Measurements from ENCODE around the gene FRS2.
"Not testable (repeated sequence)": the region's sequence is repeated elsewhere in the genome, so short reads cannot be mapped to it uniquely, and the experiment has no call there.

Gene FRS2, protein sequence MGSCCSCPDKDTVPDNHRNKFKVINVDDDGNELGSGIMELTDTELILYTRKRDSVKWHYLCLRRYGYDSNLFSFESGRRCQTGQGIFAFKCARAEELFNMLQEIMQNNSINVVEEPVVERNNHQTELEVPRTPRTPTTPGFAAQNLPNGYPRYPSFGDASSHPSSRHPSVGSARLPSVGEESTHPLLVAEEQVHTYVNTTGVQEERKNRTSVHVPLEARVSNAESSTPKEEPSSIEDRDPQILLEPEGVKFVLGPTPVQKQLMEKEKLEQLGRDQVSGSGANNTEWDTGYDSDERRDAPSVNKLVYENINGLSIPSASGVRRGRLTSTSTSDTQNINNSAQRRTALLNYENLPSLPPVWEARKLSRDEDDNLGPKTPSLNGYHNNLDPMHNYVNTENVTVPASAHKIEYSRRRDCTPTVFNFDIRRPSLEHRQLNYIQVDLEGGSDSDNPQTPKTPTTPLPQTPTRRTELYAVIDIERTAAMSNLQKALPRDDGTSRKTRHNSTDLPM

DNA sequence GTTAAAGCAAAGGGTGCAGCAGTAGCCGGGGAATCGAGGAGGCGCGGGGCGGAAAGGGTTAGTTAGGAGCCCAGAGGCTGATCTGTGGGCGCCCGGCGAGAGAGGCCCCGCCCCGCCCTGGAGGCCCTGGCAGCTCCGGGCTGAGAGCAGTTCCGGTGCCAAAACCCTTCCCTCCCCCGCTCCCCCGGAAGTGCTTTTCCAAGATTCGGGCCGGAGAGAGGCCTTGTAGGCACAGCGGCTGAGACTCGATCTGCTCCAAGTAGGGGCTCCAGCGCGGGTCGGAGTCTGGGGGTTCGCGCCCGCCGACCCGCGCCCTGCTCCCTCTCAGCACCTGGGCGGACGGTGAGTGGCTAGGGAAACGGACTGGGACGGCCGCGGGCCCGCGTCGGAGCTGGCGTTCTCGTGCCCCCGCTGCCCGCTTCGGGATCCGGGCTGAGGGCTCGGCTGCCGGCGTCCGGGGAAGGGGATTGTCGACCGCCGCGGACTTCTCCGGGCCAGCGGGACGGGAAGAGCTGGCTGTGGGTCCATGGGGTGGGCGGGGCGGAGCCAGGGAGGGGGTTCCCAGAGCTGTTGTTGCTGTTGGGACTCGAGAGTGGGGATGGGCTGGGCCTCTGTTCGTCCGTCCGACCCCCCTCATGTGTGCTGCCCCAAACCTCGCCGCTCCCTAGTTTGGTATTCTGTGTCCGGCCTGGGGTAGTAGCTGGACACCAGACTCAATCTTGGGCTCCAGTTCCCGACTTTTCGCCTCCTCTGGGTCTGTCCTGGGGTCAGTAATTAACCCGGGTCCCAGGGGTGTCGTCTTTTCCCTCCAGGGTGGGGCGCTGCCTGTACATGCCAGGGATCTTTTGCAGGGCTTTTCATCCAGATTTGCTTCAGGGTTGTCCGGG, at the start of gene FRS2:
Gene FRS2 (plus strand): TSS at position 200 of the 887 bp plus-strand sequence. CDS start 98,643 bp downstream, outside the sequence.
- peak; percentile 84 for DNase-seq

DNA sequence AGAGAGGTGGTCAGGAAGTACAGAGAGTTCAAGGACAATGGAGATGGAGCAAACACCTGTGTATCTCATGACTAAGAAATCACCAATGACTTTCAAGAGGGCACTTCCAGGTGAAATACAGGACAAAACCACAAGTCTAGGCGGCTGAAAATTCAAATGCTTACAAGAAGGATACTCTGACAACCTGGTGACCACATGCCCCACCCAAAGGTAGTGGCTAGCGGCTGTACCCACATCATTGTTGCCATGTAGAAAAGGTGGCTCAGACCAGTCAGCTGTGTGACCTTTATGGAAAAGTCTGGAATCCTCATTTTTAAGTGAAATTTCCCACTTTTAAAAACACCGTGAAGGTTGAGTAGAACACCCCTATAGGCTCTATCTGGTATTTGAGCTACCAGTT, 48.6 kb upstream of the FRS2 start:
- DNase-seq: no peak

DNA sequence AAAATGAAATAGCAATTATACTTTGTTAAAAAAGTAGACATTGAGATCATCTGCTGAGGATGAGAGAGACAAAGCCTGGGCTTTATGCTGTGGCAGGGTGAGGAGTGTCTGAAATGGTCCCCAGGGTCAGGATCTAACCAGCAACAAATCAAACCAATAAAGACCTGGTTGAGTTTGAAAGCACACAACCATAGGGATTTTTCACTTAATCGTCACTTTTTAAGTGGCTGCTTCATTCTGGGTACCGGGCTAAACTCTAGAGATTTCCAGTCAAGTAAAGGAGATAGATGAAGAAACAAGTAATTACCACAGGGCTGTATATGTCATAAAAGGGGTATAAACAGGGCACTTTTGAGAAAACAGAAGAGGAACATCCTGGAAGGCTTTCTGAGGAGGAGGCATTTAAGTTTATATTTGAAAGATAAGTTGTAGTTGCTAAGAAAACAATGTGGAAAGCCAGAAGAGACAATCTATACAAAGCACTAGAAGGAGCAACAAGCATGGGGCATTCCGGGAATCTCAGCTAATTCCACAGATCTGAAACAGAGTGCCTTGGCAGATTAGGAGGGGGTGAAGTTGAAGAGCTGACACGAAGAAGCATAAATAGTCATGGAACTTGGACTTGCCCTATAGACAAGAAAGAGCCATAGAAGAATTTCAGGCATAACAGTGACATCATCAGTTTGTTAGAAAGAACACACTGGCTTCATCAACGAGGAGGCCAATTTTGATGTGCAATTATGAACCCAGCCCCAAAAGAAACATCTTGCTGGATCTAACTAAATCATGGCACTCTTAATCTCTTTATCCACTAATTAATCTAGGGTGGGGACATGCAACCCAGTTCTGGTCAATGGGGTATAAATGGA, 46.9 kb upstream of the FRS2 start:
- DNase-seq: no peak

DNA sequence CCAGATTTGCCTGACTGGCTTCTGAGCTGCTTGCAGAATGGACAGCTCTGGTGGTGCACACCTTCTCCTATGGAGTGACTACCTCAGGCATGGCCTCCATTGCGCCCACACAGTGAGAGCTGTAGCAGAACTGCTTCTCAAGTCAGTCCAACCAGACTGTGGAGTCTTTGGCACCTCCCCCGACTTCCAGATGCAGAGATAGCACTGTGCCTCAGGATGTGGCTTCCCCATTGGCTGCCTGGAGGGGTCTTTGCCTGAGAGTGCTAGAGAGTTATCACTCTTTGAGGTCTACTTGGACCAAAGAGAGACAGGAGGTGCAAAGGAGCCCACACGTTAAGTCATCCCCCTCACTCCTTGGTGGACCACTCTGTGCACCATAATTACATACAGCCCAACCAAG, 44.8 kb upstream of the FRS2 start:
- DNase-seq: no peak

DNA sequence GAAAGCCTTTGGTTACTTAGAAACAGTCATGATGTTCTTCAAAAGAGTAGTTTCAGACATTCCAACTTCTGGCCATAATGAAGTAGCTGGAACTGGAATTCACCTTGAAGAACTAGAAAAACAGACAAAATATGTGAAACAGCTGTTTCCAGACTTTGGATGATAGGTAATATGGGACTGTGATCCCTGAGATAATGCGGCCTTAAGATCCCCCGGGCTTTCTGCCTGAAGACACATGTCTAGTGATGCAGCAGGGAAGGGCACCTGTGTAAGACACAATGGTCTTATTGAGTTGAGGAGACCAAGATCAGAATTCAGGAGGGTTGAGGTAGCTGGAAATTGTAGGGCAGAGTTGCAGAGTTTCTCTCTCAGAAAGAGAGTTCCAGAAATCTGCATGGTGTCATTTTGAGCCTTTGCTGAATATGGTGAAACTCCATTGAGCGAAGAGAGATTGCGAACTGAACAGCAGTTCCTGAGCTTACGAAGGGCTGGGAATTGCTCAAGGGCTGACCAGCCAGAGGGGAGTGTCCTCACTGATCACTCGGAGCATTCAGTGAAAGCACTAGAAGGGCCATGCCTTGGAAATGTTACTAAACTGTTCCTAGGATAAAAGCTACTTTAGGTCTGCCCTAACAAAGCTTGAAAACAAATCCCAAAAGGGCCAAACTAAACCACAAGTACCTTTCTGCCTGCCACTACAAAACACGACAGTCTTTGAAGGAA, 41.7 kb upstream of the FRS2 start:
- no peak for DNase-seq

DNA sequence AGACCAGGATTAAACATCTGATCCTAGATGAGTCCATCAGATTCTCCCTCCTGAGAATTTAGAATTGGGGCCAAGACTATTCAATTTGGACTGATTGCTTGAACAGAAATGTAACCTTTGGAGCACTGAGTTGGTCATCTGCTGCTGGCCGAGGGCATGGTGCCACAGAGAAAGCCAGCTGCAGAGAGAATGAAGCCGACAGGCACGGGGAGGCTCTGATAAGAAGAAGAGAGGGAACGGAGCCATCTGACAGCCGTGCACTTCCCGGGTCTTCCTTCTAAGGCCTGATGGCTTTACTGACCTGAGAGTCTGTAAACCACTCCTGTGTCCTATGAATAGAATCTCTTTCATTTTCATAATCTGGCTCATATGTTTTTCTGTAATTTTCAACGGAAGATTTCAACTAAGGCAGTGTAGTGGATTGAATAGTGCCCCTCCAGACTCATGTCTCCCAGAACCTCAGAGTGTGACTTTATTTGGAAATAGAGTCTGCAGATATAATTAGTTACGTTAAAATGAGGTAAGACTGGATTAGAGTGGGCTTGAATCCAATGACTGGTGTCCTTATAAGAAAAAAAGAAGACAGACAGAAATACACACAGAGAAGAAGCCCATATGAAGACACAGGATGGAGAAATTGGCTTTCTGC, 39.1 kb upstream of the FRS2 start:
- DNase-seq: no peak

DNA sequence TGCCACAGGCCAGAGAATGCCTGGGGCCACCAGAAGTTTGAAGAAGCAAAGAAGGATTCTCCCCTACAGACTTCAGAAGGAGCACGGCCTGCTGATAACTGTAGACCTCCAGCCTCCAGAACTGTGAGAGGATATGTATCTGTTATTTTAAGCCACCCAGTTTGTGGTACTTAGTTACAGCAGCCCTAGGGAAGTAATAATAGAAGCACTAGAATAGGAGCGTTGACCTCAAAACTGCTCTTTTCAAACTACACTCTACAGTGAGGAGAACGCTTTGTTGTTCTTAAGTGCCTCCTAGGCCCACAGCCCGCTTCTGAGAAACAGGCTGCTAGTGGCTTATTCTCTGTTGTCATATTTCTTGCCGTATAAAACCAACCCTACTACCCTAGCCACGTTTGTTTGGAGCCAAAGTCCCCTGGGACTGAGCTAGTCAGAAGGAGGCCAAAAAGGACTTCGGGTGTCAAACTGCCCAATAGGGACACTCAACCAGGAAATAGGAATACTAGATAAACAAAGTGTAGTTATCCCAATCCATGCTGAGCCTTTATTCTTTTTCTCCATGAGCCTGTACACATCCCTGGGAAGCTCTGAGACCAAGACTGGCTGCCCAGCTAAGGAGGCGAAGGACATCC, 38.5 kb upstream of the FRS2 start:
- no peak for DNase-seq

DNA sequence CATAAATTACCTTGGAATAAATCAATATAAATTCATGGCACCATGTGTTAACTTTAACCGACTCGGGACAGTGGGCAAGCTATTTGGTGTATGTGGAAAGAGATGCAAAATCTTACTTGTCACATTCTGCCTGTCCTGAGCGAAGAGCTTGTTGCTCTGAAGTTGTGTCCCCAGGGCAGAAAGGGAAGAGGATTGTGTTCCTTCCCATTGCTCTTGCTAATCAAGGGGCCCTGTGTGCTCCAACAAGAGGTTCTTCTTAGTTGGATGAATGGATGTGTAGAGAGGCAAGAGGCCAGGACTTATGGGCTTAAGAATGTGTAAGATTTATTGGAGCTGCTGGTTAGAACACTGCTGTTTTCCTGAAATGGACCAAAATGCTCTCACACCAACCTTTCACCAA, 36.5 kb upstream of the FRS2 start:
- no peak for DNase-seq

DNA sequence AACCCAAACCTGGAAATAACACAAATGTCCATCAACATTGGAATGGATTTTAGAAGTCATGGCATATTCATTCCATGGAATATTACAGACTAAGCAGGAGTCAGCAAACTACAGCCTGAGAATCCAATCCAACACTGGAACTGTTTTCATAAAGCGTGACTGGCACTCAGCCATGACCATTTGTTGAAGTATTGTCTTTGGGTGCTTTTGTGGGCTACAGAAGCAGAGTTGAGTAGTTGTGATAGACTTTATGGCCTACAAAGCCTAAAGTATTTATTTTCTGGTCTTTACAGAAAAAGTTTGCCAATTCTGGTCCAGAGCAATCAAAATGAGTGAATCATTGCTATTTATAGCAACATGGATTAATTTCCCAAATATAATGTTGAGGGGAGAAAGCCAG, 34.5 kb upstream of the FRS2 start:
- no peak for DNase-seq

DNA sequence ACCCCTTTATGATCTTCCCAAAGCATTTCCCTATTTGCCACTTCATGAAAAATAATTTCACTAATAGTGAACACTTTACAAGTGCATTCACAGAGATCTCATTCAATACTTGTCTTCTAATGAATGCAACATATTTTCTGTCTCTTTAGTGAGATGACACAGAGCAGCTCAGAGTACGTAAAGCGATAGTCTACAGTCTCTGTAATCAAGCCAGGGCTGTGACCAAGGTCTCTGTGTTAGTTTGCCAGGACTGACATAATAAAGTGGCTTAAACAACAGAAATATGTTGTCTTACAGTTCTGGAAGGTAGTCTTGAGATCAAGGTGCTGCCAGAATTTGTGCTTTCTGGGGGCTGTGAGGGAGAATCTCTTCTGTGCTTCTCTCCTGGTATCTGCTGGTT, 33.1 kb upstream of the FRS2 start:
- no peak for DNase-seq

DNA sequence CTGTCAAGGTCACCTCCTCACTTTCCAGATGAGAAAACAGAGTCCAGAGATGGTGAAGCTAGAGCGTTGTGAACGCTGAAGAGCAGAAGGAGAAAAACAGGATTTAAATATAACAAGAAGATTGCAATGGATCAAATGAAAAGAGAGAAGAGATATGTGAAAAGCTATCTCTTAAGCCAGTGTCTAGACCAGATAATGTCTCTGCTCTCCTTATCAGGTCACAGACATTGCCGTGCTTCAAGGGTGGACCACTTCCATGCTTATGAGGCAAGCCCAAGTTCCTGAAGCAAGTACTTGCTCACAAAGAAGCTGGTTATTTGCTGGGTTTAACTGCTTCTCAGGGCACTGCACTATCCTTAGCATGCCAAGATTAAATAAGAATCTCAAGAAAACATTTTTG, 31.6 kb upstream of the FRS2 start:
- no peak for DNase-seq

DNA sequence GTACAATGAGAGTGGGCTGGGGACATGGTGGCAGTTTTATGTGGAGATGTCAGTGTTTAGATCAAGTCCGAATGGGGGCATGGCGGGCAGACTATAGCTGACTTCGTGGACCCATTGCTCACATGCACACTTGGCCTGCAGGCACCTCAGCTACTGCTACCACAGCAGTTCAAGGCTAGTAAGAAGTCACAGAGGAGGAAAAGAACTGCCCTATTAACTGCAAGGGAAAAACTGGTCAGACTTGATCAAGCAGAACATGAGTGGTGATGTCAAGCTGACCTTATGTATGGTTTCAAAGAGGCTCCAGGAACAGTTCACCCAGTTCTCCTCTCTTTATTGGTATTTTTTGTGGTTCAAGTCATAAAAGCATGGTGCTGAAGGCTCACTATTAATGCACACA, 30.2 kb upstream of the FRS2 start:
- no peak for DNase-seq

DNA sequence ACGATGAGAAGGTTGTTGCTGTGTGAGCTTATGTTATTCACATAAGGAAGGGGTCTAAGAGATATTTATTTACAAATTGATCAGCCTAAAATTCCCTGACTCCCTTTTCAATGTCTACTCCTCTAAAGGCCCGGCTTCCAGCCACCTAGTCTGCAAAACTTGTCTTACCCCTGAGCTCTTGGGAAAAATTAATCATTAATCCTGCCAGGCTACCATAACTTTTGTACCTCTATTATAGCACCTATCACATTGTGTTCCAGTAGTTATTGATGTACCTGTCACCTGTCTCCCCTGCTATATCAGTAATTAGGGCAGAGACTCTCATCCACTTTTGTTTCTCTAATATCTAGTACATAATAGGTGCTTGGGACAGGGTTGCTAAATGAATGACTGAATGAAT, 29.3 kb upstream of the FRS2 start:
- DNase-seq: no peak

DNA sequence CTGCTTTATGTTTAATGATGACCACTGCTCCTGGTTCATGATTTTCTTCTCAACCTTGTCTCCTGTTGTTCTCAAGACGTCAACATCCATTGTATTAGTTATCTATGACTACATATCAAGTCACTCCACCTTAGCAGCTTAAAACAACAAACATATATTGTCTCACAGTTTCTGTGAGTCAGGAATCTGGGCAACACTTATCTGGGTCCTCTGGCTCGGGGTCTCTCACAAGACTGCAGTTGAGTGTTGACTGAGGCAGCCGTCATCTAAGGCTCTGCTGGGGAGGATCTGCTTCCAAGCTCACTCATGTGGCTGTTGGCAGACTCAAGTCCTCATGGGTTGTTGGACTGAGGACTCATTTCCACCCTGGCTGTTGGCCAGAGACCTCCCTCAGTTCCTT, 27.3 kb upstream of the FRS2 start:
- no peak for DNase-seq

DNA sequence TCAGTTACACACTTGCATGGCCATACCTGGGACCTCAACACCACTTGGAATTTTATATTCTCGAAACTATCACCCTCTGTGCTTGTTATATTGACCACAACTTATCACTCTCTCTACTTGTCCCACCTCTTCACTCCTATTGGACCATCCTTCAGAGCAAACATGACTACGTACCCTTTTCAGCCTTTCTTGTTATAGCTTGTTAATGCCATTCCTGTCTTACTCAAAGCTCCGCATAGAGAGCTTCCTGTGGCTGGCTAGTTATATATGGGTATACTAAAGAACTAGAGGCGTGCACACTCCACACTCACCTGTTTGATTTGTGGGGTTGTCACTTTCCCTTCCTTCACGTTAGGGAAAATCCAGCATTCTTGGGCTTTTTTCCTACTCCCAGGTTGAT, 26.3 kb upstream of the FRS2 start:
- DNase-seq: no peak

DNA sequence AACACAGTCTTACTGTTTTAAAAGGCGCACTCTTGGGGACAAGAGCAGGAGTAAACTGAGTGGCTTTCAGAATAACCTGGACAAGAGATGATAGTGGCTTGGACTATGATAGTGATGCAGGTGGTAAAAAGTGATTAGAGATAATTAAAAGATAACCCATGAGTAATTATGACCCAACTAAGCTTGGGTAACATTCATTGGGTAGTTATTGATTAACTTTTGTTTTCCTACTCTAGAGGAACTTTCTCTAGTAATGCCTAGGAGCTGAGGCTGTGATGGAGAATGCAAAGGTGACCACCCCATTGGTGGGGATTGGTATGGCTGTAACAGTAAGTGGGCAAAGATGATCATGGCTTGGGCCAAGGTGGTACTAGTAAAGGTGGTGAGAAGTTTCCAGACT, 22.3 kb upstream of the FRS2 start:
- no peak for DNase-seq

DNA sequence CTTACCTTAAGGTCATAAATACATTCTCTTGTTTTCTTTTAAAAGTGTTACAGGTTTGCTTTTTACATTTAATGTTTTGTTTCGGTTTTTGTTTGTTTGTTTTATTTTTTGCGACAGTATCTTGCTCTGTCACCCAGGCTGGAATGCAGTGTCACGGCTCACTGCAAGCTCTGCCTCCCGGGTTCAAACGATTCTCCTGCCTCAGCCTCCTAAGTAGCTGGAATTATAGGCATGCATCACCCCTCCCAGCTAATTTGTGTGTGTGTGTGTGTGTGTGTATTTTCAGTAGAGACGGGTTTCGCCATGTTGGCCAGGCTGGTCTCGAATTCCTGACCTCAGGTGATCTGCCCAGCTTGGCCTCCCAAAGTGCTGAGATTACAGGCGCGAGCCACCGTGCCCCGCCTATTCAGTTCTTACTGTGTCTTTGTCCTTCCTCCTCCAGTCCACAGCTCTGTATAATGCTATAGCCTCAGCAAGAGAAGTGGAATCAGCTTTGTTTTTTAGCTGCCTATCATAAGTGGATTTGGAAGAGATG, 17.5 kb upstream of the FRS2 start:
- DNase-seq: not testable (repeated sequence)

DNA sequence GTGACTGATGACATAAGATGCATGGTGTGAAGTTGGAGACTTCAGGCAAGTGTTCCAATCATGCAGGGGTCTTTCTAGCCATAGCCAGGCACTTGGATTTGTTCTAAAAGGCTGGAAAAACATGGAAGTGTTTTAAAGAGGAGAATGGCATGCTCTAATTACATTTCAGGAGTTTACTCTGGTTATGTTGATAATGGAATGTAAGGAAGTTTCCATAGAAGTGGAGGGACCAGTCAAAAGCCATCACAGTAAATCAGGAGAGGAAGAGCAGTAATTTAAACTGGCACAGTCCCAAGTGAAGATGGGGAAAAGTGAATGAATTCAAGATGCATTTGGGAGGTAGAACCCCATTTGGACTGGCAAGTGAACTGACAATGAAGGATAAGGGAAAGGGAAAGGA, 13.9 kb upstream of the FRS2 start:
- DNase-seq: no peak

DNA sequence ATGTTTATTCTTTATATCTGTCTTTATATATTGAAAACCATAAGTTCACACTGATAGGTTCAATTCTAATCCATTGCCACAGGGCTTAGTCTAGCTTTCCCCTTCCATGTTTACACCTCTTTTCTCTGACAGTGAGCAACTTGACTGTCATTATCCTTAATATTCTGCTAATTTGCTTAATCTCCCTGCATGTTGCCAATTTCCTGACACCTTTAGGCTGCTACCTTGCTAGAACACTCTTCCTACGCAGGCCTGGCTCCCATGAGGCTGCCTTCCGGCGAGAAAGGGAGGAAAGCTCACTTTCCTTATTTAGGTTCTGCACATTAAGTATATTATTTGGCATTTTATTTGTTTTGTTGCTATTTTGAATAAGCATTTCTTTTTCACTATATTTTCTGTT, 12.8 kb upstream of the FRS2 start:
- no peak for DNase-seq

DNA sequence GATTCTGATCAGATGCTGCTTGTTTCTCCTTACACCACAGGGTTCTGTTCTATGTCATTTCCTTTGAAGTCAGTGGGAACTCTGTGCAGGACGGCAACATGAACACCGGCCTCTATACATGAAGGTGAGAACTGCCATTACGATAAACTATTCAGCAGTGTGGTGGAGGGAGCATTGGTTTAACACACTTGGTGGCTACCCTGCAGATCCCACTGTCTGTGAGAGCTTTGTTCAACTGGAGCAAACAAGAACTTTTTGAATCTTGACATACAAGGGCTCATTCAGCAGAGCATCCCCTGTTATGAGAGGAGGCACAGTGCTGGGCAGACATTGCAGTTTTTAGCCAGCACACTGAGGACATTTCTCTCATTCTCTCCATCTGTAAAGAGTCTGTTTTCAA, 10.7 kb upstream of the FRS2 start:
- DNase-seq: no peak

DNA sequence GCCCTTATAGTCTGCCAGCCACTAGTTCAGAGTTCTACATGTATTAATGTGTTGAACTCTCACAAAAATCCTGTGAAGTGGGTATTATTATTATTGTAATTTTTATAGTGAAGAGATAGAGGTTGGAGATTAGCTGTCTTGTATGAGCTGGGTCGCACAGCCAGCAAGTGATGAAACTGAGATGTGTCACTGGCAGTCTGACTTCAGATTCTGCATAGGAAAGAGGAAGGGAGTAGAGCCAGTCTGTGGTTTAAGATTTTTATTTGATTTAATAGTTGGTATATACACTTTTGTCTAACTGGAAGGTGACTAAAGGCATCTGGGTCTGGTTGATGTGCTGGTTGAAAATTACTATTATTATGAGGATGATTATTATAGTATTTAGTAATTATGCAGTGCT, 5.8 kb upstream of the FRS2 start:
- DNase-seq: no peak
